22Rv1 (cell line): Measurements from ENCODE around the gene TRAPPC5.

Source experiments
- H3K27ac ChIP-seq: fragments of 450-650 bp; 2 replicates; pipeline ENCODE4 v1.5.1; 2017
- ZFX ChIP-seq: fragments of 450-650 bp; IDR thresholded peaks from 2 replicates; pipeline ENCODE4 v1.6.1; 2017; ENCODE audit warnings: antibody characterized with exemption, borderline replicate concordance
- TF ChIP-seq, protein P1 (sequence below): fragments of 450-650 bp; IDR thresholded peaks from 2 replicates; pipeline ENCODE4 v1.5.1; 2017; ENCODE audit warnings: mild to moderate bottlenecking

Gene TRAPPC5

DNA sequence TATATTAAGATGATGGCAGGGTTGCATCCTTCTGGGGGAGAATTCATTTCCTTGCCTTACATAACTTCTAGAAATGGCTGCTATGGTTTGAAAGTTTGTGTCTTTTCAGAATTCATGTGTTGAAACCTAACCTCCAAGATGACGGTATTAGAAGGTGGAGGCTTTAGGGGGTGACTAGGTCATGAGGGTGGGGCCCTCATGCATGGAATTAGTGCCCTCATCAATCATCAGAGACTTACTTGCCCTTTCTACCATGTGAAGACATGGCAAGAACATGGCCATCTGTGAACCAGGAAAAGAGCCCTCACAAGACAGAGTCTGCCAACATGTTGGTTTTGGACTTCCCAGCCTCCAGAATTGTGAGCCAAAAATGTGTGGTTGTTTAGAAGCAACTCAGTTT is 36.1 kb downstream of the TRAPPC5 start:
- H3K27ac ChIP-seq = no peak overlapping the region
- no peak for TF ChIP-seq ZFX
- TF ChIP-seq, protein P1, sequence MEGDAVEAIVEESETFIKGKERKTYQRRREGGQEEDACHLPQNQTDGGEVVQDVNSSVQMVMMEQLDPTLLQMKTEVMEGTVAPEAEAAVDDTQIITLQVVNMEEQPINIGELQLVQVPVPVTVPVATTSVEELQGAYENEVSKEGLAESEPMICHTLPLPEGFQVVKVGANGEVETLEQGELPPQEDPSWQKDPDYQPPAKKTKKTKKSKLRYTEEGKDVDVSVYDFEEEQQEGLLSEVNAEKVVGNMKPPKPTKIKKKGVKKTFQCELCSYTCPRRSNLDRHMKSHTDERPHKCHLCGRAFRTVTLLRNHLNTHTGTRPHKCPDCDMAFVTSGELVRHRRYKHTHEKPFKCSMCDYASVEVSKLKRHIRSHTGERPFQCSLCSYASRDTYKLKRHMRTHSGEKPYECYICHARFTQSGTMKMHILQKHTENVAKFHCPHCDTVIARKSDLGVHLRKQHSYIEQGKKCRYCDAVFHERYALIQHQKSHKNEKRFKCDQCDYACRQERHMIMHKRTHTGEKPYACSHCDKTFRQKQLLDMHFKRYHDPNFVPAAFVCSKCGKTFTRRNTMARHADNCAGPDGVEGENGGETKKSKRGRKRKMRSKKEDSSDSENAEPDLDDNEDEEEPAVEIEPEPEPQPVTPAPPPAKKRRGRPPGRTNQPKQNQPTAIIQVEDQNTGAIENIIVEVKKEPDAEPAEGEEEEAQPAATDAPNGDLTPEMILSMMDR = no peak

DNA sequence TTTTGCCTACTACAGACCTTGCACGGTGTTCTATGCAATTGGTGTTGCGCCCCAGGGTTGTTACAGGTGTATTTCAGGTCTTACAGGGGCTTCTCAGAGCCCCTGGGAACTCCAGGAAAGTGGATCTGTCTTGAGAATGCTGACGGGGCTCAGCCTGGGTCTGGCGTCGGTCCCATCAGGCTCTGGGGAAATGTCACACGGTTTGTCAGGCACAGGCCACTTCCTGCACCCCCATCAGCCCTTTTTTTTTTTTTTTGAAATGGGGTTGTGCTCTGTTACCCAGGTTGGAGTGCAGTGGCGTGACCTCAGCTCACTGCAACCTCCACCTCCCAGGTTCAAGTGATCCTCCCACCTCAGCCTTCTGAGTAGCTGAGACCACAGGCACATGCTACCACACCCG is 38.0 kb downstream of the TRAPPC5 start:
- TF ChIP-seq ZFX = no peak
- TF ChIP-seq, protein P1 = no peak
- no peak overlapping the region for H3K27ac ChIP-seq

DNA sequence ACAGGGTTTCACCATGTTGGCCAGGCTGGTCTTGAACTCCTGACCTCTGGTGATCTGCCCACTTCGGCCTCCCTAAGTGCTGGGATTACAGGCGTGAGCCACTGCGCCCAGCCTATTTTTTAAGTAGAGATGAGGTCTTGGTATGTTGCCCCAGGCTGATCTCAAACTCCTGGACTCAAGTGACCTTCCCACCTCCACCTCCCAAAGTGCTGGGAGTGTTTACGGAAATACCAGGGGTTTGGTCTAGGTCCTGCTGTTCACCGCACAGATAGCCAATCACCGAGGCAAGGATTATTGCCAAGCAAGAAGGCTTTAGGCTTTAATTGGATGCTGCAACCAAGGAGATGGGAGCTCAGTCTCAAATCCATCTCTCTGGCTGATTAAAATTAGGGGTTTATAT is 39.7 kb downstream of the TRAPPC5 start:
- H3K27ac ChIP-seq = no peak overlapping the region
- TF ChIP-seq, protein P1 = no peak
- TF ChIP-seq ZFX = no peak

DNA sequence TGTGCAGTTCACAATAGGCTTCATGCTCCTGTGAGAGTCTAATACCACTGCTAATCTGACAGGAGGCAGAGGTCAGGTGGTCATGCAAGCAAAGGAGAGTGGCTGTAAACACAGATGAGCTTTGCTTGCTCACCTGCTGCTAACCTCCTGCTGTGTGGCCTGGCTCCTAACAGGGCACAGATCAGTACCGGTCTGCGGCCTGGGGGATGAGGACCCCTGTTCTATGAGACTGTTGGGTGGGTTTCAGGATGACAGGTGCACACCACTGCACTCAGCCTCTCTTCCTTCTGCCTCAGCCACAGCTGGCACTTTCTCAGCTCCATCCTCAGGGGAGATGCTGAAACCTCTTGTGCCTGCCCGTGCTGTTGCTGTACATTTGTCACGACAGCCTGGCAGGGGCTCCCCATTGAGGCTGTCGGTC is 41.6 kb downstream of the TRAPPC5 start:
- H3K27ac ChIP-seq = no peak overlapping the region
- TF ChIP-seq ZFX = no peak
- TF ChIP-seq, protein P1 = no peak

DNA sequence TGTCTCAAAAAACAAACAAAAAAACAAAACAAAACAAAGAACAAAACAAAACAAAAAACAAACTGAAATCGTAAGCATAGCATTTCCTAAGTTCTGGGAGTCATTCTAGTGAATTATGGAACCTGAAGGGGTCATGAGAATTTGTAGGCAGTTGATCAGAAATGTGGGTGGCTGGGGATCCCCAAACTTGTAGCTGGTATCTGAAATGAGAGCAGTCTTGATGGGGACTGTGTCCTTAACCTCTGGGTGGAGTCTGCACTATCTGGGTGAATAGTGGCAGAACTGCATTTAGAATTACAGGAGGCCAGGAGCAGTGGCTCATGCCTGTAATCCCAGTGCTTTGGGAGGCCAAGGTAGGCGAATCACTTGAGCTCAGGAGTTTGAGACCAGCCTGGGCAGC is 45.2 kb downstream of the TRAPPC5 start:
- TF ChIP-seq, protein P1 = no peak
- TF ChIP-seq ZFX = no peak
- H3K27ac ChIP-seq = no peak overlapping the region

DNA sequence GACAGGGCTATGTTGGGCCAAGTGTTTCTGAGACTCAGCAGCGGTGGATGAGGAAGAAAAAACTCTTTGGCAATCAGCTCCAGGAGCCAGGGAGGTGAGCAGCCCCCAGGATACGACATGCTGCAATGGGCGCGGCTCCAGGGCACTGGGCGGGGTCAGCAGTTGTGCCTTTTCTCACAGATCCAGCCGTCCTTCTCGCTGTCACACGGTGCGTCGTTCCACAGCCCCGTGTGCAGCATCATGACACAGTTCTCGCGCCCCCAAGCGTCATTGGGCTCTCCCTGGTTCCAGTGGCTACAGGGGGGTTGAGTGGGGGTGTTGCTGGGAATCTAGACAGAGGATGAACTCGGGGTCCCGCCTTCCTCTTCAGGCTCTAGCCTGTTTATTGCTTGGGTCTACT is 48.6 kb downstream of the TRAPPC5 start:
- no peak overlapping the region for H3K27ac ChIP-seq
- TF ChIP-seq ZFX = no peak
- TF ChIP-seq, protein P1 = no peak

DNA sequence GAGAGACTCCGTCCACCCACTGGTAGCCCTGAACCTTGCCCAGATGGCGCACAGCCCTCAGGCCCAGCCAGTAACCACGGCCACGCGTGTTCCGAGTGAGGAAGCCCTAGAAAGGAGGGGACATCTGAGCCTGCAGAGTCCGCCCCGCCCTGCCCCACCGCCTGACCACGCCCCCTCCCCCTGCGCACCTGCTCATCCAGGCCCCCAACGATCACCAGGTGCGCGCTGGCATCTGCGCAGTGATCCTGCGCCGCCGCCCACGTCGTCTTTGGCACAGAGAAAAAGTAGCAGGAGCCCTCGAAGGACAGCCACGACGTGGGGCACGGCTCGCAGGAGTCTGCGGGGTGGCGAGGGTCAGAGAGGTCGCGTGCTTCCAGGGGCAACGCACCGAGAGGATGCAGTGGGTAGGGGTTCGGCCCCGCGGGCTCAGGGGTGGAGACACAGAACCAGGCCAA is 49.2 kb downstream of the TRAPPC5 start:
- no peak overlapping the region for H3K27ac ChIP-seq
- TF ChIP-seq, protein P1 = no peak
- TF ChIP-seq ZFX = no peak
